HepG2 (cell line): ENCODE measurements around the gene DEGS1. TPM values are rescaled to one million over a fixed set of nuclear protein-coding genes. Genes with fewer than 3 reads are reported as not detected.

ENCODE experiments used
- HDAC1 ChIP-seq: sonication (generic); formaldehyde crosslinking; IDR thresholded peaks from 2 replicates; pipeline ENCODE4 v1.5.1; 2020; ENCODE audit warnings: mild to moderate bottlenecking, missing genetic modification reagents
- PHB2 ChIP-seq: fragments of 450-650 bp; IDR thresholded peaks from 2 replicates; pipeline ENCODE4 v1.6.1; 2018; ENCODE audit not compliant: partially characterized antibody
- ZBTB1 ChIP-seq: sonication (generic); formaldehyde crosslinking; IDR thresholded peaks from 2 replicates; pipeline ENCODE4 v1.4.0; 2020; ENCODE audit warnings: missing genetic modification reagents, borderline replicate concordance
- ZSCAN21 ChIP-seq: sonication (generic); formaldehyde crosslinking; IDR thresholded peaks from 2 replicates; pipeline ENCODE4 v1.8.0; 2022; ENCODE audit warnings: mild to moderate bottlenecking, missing genetic modification reagents, moderate library complexity, borderline replicate concordance
- polyA plus RNA-seq, 8 experiments: library from polyadenylated mRNA; depleted of rRNA in 3 of 8; stranded (reverse) in 7 of 8; unstranded in 1 of 8; fragments of >200 nt; fragmentation: Illumina TruSeq in 4 of 8; extraction: Trizol in 4 of 8; gene quantifications; 2 replicates each; pipeline versions ENCODE4 v1.2.1 to v1.2.3, GENCODE V29; 2011 to 2016; ENCODE audit warnings: low read depth in 4 of 8, missing spikeins in 1 of 8, mixed read lengths in 1 of 8; ENCODE audit not compliant: insufficient read depth in 1 of 8
- total RNA-seq, 5 experiments: library from RNA; depleted of rRNA; stranded (reverse); fragments of >200 nt; fragmentation: Illumina TruSeq; extraction: Trizol; gene quantifications; 2 replicates each; pipeline ENCODE4 v1.2.3, GENCODE V29; 2016; ENCODE audit warnings: low read depth in 1 of 5
- TF ChIP-seq, protein P1 (sequence below): sonication (generic); formaldehyde crosslinking; conservative IDR thresholded peaks from 2 replicates; pipeline ENCODE4 v1.5.0; 2020; ENCODE audit warnings: missing genetic modification reagents
- TF ChIP-seq, protein P2 (sequence below): sonication (generic); formaldehyde crosslinking; IDR thresholded peaks from 2 replicates; pipeline ENCODE4 v1.5.1; 2020; ENCODE audit warnings: mild to moderate bottlenecking, missing genetic modification reagents, borderline replicate concordance
- TF ChIP-seq, protein P3 (sequence below): sonication (generic); formaldehyde crosslinking; IDR thresholded peaks from 2 replicates; pipeline ENCODE4 v1.9.0; 2021; ENCODE audit warnings: mild to moderate bottlenecking, missing genetic modification reagents
- TF ChIP-seq, protein P4 (sequence below): sonication (generic); formaldehyde crosslinking; IDR thresholded peaks from 2 replicates; pipeline ENCODE4 v1.4.0; 2020; ENCODE audit warnings: missing genetic modification reagents
- TF ChIP-seq, protein P5 (sequence below): sonication (generic); formaldehyde crosslinking; IDR thresholded peaks from 2 replicates; pipeline ENCODE4 v1.5.0; 2020; ENCODE audit warnings: mild to moderate bottlenecking, missing genetic modification reagents

The DEGS1 gene
- total and polyA plus RNA-seq, 2 of the 13 experiments (the other 11 are each of a cell fraction or from before 2014, with no cell fraction given), result 18.1 to 35.9 TPM

DNA sequence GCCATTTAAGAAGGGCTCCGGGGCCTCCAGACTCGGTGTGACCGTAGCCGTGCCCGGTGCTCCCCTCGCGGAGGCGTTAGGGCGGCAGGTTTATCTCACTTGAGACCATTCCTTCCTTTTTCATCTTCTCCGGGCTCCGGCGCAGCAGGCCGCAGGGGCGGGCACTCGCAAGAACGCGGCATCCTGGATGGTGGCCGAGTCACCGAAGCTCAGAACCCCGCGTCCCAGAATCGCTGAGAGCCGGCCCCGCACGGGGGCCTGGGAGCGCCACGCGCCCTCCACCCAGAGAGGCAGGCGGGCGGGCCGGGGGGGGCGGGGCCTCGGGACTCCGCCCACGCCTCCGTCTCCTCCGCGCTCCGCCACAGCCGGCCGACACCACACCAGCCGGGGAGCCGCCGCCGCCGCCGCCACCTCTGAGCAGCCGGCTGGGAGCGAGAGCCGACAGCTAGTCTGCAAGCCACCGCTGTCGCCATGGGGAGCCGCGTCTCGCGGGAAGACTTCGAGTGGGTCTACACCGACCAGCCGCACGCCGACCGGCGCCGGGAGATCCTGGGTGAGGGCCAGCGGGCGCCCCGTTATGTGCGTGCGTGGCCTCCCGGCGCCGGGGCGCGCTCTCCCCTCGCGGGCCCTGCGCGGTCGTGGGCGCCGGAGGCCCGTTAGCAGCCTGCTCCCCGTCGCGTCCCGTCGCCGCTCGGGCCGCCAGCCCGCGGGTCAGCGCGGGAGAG is at the start of gene DEGS1 (continued):
- TF ChIP-seq ZBTB1 (CRISPR knock-in tag), result no peak
- TF ChIP-seq, protein P1, sequence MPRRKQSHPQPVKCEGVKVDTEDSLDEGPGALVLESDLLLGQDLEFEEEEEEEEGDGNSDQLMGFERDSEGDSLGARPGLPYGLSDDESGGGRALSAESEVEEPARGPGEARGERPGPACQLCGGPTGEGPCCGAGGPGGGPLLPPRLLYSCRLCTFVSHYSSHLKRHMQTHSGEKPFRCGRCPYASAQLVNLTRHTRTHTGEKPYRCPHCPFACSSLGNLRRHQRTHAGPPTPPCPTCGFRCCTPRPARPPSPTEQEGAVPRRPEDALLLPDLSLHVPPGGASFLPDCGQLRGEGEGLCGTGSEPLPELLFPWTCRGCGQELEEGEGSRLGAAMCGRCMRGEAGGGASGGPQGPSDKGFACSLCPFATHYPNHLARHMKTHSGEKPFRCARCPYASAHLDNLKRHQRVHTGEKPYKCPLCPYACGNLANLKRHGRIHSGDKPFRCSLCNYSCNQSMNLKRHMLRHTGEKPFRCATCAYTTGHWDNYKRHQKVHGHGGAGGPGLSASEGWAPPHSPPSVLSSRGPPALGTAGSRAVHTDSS (CRISPR knock-in tag), result no peak
- TF ChIP-seq, protein P2, sequence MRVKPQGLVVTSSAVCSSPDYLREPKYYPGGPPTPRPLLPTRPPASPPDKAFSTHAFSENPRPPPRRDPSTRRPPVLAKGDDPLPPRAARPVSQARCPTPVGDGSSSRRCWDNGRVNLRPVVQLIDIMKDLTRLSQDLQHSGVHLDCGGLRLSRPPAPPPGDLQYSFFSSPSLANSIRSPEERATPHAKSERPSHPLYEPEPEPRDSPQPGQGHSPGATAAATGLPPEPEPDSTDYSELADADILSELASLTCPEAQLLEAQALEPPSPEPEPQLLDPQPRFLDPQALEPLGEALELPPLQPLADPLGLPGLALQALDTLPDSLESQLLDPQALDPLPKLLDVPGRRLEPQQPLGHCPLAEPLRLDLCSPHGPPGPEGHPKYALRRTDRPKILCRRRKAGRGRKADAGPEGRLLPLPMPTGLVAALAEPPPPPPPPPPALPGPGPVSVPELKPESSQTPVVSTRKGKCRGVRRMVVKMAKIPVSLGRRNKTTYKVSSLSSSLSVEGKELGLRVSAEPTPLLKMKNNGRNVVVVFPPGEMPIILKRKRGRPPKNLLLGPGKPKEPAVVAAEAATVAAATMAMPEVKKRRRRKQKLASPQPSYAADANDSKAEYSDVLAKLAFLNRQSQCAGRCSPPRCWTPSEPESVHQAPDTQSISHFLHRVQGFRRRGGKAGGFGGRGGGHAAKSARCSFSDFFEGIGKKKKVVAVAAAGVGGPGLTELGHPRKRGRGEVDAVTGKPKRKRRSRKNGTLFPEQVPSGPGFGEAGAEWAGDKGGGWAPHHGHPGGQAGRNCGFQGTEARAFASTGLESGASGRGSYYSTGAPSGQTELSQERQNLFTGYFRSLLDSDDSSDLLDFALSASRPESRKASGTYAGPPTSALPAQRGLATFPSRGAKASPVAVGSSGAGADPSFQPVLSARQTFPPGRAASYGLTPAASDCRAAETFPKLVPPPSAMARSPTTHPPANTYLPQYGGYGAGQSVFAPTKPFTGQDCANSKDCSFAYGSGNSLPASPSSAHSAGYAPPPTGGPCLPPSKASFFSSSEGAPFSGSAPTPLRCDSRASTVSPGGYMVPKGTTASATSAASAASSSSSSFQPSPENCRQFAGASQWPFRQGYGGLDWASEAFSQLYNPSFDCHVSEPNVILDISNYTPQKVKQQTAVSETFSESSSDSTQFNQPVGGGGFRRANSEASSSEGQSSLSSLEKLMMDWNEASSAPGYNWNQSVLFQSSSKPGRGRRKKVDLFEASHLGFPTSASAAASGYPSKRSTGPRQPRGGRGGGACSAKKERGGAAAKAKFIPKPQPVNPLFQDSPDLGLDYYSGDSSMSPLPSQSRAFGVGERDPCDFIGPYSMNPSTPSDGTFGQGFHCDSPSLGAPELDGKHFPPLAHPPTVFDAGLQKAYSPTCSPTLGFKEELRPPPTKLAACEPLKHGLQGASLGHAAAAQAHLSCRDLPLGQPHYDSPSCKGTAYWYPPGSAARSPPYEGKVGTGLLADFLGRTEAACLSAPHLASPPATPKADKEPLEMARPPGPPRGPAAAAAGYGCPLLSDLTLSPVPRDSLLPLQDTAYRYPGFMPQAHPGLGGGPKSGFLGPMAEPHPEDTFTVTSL (CRISPR knock-in tag), result no peak; the same call in 1 of the 2 replicates
- peak; percentile 55; the same call in 1 of the 2 replicates for TF ChIP-seq ZSCAN21 (CRISPR knock-in tag)
- no peak for TF ChIP-seq PHB2
- peak; percentile 47; the same call in 1 of the 2 replicates for TF ChIP-seq HDAC1 (CRISPR knock-in tag)
- TF ChIP-seq, protein P3, sequence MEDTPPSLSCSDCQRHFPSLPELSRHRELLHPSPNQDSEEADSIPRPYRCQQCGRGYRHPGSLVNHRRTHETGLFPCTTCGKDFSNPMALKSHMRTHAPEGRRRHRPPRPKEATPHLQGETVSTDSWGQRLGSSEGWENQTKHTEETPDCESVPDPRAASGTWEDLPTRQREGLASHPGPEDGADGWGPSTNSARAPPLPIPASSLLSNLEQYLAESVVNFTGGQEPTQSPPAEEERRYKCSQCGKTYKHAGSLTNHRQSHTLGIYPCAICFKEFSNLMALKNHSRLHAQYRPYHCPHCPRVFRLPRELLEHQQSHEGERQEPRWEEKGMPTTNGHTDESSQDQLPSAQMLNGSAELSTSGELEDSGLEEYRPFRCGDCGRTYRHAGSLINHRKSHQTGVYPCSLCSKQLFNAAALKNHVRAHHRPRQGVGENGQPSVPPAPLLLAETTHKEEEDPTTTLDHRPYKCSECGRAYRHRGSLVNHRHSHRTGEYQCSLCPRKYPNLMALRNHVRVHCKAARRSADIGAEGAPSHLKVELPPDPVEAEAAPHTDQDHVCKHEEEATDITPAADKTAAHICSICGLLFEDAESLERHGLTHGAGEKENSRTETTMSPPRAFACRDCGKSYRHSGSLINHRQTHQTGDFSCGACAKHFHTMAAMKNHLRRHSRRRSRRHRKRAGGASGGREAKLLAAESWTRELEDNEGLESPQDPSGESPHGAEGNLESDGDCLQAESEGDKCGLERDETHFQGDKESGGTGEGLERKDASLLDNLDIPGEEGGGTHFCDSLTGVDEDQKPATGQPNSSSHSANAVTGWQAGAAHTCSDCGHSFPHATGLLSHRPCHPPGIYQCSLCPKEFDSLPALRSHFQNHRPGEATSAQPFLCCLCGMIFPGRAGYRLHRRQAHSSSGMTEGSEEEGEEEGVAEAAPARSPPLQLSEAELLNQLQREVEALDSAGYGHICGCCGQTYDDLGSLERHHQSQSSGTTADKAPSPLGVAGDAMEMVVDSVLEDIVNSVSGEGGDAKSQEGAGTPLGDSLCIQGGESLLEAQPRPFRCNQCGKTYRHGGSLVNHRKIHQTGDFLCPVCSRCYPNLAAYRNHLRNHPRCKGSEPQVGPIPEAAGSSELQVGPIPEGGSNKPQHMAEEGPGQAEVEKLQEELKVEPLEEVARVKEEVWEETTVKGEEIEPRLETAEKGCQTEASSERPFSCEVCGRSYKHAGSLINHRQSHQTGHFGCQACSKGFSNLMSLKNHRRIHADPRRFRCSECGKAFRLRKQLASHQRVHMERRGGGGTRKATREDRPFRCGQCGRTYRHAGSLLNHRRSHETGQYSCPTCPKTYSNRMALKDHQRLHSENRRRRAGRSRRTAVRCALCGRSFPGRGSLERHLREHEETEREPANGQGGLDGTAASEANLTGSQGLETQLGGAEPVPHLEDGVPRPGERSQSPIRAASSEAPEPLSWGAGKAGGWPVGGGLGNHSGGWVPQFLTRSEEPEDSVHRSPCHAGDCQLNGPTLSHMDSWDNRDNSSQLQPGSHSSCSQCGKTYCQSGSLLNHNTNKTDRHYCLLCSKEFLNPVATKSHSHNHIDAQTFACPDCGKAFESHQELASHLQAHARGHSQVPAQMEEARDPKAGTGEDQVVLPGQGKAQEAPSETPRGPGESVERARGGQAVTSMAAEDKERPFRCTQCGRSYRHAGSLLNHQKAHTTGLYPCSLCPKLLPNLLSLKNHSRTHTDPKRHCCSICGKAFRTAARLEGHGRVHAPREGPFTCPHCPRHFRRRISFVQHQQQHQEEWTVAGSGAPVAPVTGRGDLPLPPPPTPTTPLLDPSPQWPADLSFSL (CRISPR knock-in tag), result no peak
- TF ChIP-seq, protein P4, sequence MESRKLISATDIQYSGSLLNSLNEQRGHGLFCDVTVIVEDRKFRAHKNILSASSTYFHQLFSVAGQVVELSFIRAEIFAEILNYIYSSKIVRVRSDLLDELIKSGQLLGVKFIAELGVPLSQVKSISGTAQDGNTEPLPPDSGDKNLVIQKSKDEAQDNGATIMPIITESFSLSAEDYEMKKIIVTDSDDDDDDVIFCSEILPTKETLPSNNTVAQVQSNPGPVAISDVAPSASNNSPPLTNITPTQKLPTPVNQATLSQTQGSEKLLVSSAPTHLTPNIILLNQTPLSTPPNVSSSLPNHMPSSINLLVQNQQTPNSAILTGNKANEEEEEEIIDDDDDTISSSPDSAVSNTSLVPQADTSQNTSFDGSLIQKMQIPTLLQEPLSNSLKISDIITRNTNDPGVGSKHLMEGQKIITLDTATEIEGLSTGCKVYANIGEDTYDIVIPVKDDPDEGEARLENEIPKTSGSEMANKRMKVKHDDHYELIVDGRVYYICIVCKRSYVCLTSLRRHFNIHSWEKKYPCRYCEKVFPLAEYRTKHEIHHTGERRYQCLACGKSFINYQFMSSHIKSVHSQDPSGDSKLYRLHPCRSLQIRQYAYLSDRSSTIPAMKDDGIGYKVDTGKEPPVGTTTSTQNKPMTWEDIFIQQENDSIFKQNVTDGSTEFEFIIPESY (CRISPR knock-in tag), result no peak
- TF ChIP-seq, protein P5, sequence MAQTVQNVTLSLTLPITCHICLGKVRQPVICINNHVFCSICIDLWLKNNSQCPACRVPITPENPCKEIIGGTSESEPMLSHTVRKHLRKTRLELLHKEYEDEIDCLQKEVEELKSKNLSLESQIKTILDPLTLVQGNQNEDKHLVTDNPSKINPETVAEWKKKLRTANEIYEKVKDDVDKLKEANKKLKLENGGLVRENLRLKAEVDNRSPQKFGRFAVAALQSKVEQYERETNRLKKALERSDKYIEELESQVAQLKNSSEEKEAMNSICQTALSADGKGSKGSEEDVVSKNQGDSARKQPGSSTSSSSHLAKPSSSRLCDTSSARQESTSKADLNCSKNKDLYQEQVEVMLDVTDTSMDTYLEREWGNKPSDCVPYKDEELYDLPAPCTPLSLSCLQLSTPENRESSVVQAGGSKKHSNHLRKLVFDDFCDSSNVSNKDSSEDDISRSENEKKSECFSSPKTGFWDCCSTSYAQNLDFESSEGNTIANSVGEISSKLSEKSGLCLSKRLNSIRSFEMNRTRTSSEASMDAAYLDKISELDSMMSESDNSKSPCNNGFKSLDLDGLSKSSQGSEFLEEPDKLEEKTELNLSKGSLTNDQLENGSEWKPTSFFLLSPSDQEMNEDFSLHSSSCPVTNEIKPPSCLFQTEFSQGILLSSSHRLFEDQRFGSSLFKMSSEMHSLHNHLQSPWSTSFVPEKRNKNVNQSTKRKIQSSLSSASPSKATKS (CRISPR knock-in tag), result no peak
